Smooth muscle cell (in vitro differentiated cells): ENCODE data around the gene ZNF212. TPM values are rescaled to one million over a fixed set of nuclear protein-coding genes. Genes with fewer than 3 reads are reported as not detected.

Experiments
- DNase-seq: peaks from one replicate; lab custom pipeline; 2025; ENCODE audit not compliant: unreplicated experiment; lab: John Stamatoyannopoulos, UW
- H2AFZ ChIP-seq: fragments of 200-600 bp; sonication (generic); 2 replicates; pipeline ENCODE4 v1.6.0; 2016; ENCODE audit warnings: antibody characterized with exemption, low read depth, mild to moderate bottlenecking
- H3F3A ChIP-seq: fragments of 200-600 bp; sonication (generic); 2 replicates; pipeline ENCODE4 v1.6.0; 2017; ENCODE audit warnings: antibody characterized with exemption, low read depth
- H3K27ac ChIP-seq: fragments of 200-600 bp; sonication (generic); 2 replicates; pipeline ENCODE4 v1.5.1; 2016; ENCODE audit warnings: low read depth, mild to moderate bottlenecking
- H3K27me3 ChIP-seq: fragments of 200-600 bp; sonication (generic); 2 replicates; pipeline ENCODE4 v1.6.1; 2016; ENCODE audit warnings: low read depth, mild to moderate bottlenecking
- H3K36me3 ChIP-seq: fragments of 200-600 bp; sonication (generic); 2 replicates; pipeline ENCODE4 v1.5.1; 2016; ENCODE audit warnings: low read depth
- H3K4me1 ChIP-seq: fragments of 200-600 bp; sonication (generic); 2 replicates; pipeline ENCODE4 v1.5.1; 2016; ENCODE audit warnings: low read depth
- H3K4me2 ChIP-seq: fragments of 200-600 bp; sonication (generic); 2 replicates; pipeline ENCODE4 v1.6.0; 2016; ENCODE audit warnings: mild to moderate bottlenecking
- H3K4me3 ChIP-seq: fragments of 200-600 bp; sonication (generic); 2 replicates; pipeline ENCODE4 v1.5.1; 2016; ENCODE audit warnings: mild to moderate bottlenecking
- H3K79me2 ChIP-seq: fragments of 200-600 bp; sonication (generic); 2 replicates; pipeline ENCODE4 v1.6.0; 2016; ENCODE audit warnings: low read depth, mild to moderate bottlenecking
- H3K9ac ChIP-seq: fragments of 200-600 bp; sonication (generic); 2 replicates; pipeline ENCODE4 v1.6.0; 2016; ENCODE audit warnings: low read depth
- H3K9me3 ChIP-seq: fragments of 200-600 bp; sonication (generic); replicated peaks from 2 replicates; pipeline ENCODE4 v1.5.1; 2016; ENCODE audit warnings: low read depth
- H4K20me1 ChIP-seq: fragments of 200-600 bp; sonication (generic); 2 replicates; pipeline ENCODE4 v1.6.0; 2016; ENCODE audit warnings: low read depth
- CTCF ChIP-seq: fragments of 200-600 bp; sonication (generic); IDR thresholded peaks from 2 replicates; pipeline ENCODE4 v1.5.1; 2017; ENCODE audit warnings: borderline replicate concordance, mild to moderate bottlenecking, antibody characterized with exemption; ENCODE audit not compliant: insufficient read depth, poor library complexity, severe bottlenecking
- WGBS: methylation state at CpG from one replicate; pipeline ENCODE4 v1.1.7; 2016; ENCODE audit warnings: low lambda C conversion rate; 5-methylcytosine and 5-hydroxymethylcytosine counted together
- polyA plus RNA-seq: library from polyadenylated mRNA; unstranded; fragments of >200 nt; fragmentation: Nextera tagmentation; extraction: Ambion mirVana; gene quantifications from 2 replicates; pipeline ENCODE4 v1.2.1, GENCODE V29; 2016
- total RNA-seq: library from RNA; depleted of rRNA; stranded (reverse); fragments of >200 nt; gene quantifications from 2 replicates; pipeline ENCODE4 v1.2.3, GENCODE V29; 2014

Gene ZNF212
- total and polyA plus RNA-seq, 2 experiments from 2014 or later: 4.6 to 7.7 TPM

- Histone ChIP-seq H3K27ac (no peak overlapping the region), H3K4me3 (no peak overlapping the region), H3K4me2 (no peak overlapping the region), H3K79me2 (no peaks in the 10 kb centered on the region), H3K9me3 (no peaks in the 10 kb centered on the region), H3K36me3 (no peaks in the 10 kb centered on the region), H2AFZ (no peak overlapping the region), H4K20me1 (no peaks in the 10 kb centered on the region), H3K9ac (no peak overlapping the region), H3K27me3 (no peaks in the 10 kb centered on the region), H3K4me1 (no peaks in the 10 kb centered on the region), H3F3A (no peaks in the 10 kb centered on the region)
- TF ChIP-seq CTCF: no peak
- WGBS: 88% methylated on average over 5 of the region's 5 CpGs
- no peak for DNase-seq
Observed at GRCh38 chr7:149297034-149297755, 57.7 kb downstream of the ZNF212 start.

- TF ChIP-seq CTCF: no peak
- no peak for DNase-seq
- Histone ChIP-seq H3K27ac (no peak overlapping the region), H4K20me1 (no peaks in the 10 kb centered on the region), H3K4me3 (no peak overlapping the region), H3K79me2 (no peaks in the 10 kb centered on the region), H3K4me2 (no peak overlapping the region), H3K4me1 (no peaks in the 10 kb centered on the region), H2AFZ (no peak overlapping the region), H3F3A (no peaks in the 10 kb centered on the region), H3K9ac (no peak overlapping the region), H3K36me3 (no peaks in the 10 kb centered on the region), H3K27me3 (no peaks in the 10 kb centered on the region), H3K9me3 (no peaks in the 10 kb centered on the region)
- 93% methylated on average over 8 of the region's 8 CpGs for WGBS
Observed at GRCh38 chr7:149300620-149301285, 61.3 kb downstream of the ZNF212 start.

GRCh38 chr7:149302222-149302621 lies 62.8 kb downstream of the ZNF212 start:
- H3K27me3 ChIP-seq: no peaks in the 10 kb centered on the region
- H3K36me3 ChIP-seq: no peaks in the 10 kb centered on the region
- H3K79me2 ChIP-seq: no peaks in the 10 kb centered on the region
- no peaks in the 10 kb centered on the region for H4K20me1 ChIP-seq
- H3K4me1 ChIP-seq: no peaks in the 10 kb centered on the region
- 89% methylated on average over 12 of the region's 12 CpGs for WGBS
- H2AFZ ChIP-seq: no peak overlapping the region
- H3K9me3 ChIP-seq: no peaks in the 10 kb centered on the region
- no peak overlapping the region for H3K4me3 ChIP-seq
- no peak for DNase-seq
- H3K4me2 ChIP-seq: no peak overlapping the region
- no peak overlapping the region for H3K27ac ChIP-seq
- no peak for TF ChIP-seq CTCF
- H3F3A ChIP-seq: no peaks in the 10 kb centered on the region
- H3K9ac ChIP-seq: no peak overlapping the region
